ENCODE measurements around the gene CLEC16A.

The CLEC16A gene

DNA sequence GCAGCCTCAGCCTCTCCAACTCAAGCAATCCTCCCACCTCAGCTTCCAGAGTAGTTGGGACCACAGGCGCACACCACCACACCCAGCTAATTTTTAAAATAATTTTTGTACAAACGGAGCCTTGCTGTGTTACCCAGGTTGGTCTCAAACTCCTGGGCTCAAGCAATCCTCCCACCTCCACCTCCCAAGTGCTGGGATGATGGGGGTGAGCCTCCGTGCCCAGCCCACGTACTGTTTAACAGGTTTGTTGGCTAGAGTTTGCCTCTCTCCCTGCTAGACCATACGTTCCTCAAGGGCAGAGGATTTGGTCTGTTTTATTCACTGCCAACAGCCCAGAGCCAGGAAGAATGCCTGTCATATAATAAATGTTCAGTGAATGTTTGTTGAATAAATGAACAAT lies 285.1 kb downstream of the CLEC16A start:
- no peak overlapping the region for H2AFZ ChIP-seq (ENCODE audit: low read depth, low read length)
- H3K36me3 ChIP-seq (ENCODE audit: insufficient read depth, low read length): no peaks in the 10 kb centered on the region
- H3K9ac ChIP-seq (ENCODE audit: low read depth, low read length): no peak overlapping the region
- H3K4me1 ChIP-seq (ENCODE audit: insufficient read depth, low read length): peaks cover 78% of the 10 kb centered on the region
- H3K79me2 ChIP-seq (ENCODE audit: insufficient read depth, low read length): peaks cover 8% of the 10 kb centered on the region; the same call in 1 of the 2 replicates
- H3K4me3 ChIP-seq (ENCODE audit: low read depth in 1 of 2, low read length in 2 of 2): no peak overlapping the region
- H3K27ac ChIP-seq (ENCODE audit: low read length): peak overlapping the region; percentile 70
- H3K4me2 ChIP-seq (ENCODE audit: insufficient read depth, low read length): no peak overlapping the region
- ATAC-seq (ENCODE audit: insufficient read depth, low read depth) (no peak), DNase-seq (no peak)
- H4K20me1 ChIP-seq (ENCODE audit: insufficient read depth, low read length): no peaks in the 10 kb centered on the region
- no peaks in the 10 kb centered on the region for H3K9me3 ChIP-seq (ENCODE audit: insufficient read depth, low read length, severe bottlenecking)
- no peak for TF ChIP-seq EZH2 (IDR thresholded peaks at IDR 0.05; ENCODE audit: borderline replicate concordance, low read depth, low read length, severe bottlenecking)
- TF ChIP-seq, protein P1, sequence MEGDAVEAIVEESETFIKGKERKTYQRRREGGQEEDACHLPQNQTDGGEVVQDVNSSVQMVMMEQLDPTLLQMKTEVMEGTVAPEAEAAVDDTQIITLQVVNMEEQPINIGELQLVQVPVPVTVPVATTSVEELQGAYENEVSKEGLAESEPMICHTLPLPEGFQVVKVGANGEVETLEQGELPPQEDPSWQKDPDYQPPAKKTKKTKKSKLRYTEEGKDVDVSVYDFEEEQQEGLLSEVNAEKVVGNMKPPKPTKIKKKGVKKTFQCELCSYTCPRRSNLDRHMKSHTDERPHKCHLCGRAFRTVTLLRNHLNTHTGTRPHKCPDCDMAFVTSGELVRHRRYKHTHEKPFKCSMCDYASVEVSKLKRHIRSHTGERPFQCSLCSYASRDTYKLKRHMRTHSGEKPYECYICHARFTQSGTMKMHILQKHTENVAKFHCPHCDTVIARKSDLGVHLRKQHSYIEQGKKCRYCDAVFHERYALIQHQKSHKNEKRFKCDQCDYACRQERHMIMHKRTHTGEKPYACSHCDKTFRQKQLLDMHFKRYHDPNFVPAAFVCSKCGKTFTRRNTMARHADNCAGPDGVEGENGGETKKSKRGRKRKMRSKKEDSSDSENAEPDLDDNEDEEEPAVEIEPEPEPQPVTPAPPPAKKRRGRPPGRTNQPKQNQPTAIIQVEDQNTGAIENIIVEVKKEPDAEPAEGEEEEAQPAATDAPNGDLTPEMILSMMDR (IDR thresholded peaks at IDR 0.05; ENCODE audit: borderline replicate concordance, extremely low read depth, low read length, poor library complexity, severe bottlenecking): no peak
- no peaks in the 10 kb centered on the region for H3K27me3 ChIP-seq (ENCODE audit: insufficient read depth, low read length, poor library complexity)

DNA sequence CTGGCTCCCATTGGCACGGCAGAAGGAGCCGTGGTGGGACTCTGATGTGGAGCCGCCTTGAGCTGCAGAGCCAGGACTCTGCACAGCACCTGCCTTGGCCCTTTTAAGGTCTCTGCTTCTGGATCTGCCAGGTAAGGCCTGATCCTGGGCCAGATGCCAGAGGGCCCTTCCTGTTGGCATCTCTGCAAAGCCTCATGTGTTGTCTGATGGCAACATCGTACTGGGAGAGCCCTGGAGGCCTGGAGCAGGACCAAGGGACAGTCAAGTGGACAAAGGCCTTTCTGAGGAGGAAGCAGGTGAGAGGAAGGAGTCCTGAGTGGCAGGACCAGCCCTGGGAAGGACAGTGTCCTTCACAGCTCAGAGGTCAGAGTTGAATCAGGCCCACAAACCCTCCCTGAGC lies 285.5 kb downstream of the CLEC16A start:
- no peak for DNase-seq
- Histone ChIP-seq H3K4me3 (ENCODE audit: low read depth in 1 of 2, low read length in 2 of 2) (no peak overlapping the region), H3K4me2 (ENCODE audit: insufficient read depth, low read length) (no peak overlapping the region), H2AFZ (ENCODE audit: low read depth, low read length) (no peak overlapping the region), H3K27me3 (ENCODE audit: insufficient read depth, low read length, poor library complexity) (no peaks in the 10 kb centered on the region), H3K27ac (ENCODE audit: low read length) (peak overlapping the region; percentile 70), H3K9me3 (ENCODE audit: insufficient read depth, low read length, severe bottlenecking) (no peaks in the 10 kb centered on the region), H3K9ac (ENCODE audit: low read depth, low read length) (0 out of 2 replicates have a peak overlapping the region, but pooled peaks have one; percentile 3), H3K79me2 (ENCODE audit: insufficient read depth, low read length) (peaks cover 10% of the 10 kb centered on the region; the same call in 1 of the 2 replicates), H3K4me1 (ENCODE audit: insufficient read depth, low read length) (peaks cover 78% of the 10 kb centered on the region), H3K36me3 (ENCODE audit: insufficient read depth, low read length) (no peaks in the 10 kb centered on the region), H4K20me1 (ENCODE audit: insufficient read depth, low read length) (no peaks in the 10 kb centered on the region)
- TF ChIP-seq, protein P1 (IDR thresholded peaks at IDR 0.05; ENCODE audit: borderline replicate concordance, extremely low read depth, low read length, poor library complexity, severe bottlenecking): no peak
- no peak for TF ChIP-seq EZH2 (IDR thresholded peaks at IDR 0.05; ENCODE audit: borderline replicate concordance, low read depth, low read length, severe bottlenecking)
- ATAC-seq (ENCODE audit: insufficient read depth, low read depth): no peak

DNA sequence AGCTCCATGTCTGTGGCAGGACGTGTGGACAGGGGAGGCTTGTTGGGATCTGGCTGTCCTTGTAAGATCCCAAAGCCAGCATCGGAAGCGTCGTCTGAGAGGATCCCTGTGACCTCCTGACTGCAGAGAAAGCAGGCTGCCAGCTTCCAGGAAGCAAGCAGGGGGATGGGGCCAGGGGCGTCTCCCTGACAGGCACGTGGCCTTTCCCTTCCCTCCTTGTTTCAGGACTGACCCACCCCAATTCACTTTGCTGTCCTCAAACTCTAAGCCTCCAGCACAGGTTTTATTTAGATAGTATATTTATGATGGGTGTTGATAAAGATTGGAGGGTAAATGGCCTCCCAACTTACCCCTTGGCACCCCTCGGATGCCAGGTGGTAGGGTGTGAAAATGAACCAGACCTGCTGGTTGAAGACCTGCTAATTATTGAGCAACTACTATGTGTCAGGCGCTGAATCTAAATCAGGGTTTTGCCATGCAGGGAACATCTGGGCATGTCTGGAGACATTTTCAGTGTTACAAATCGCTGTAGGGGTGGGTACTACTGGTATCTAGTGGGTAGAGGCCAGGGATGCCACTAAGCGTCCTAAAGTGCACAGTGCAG lies 287.1 kb downstream of the CLEC16A start:
- TF ChIP-seq EZH2 (IDR thresholded peaks at IDR 0.05; ENCODE audit: borderline replicate concordance, low read depth, low read length, severe bottlenecking): no peak
- TF ChIP-seq, protein P1 (IDR thresholded peaks at IDR 0.05; ENCODE audit: borderline replicate concordance, extremely low read depth, low read length, poor library complexity, severe bottlenecking): no peak
- Histone ChIP-seq H3K4me2 (ENCODE audit: insufficient read depth, low read length) (peak overlapping the region; percentile 45), H3K79me2 (ENCODE audit: insufficient read depth, low read length) (peaks cover 6% of the 10 kb centered on the region; the same call in 1 of the 2 replicates), H3K9ac (ENCODE audit: low read depth, low read length) (peak overlapping the region; percentile 59), H3K4me1 (ENCODE audit: insufficient read depth, low read length) (peaks cover 74% of the 10 kb centered on the region), H3K27me3 (ENCODE audit: insufficient read depth, low read length, poor library complexity) (no peaks in the 10 kb centered on the region), H3K36me3 (ENCODE audit: insufficient read depth, low read length) (no peaks in the 10 kb centered on the region), H3K4me3 (ENCODE audit: low read depth in 1 of 2, low read length in 2 of 2) (peak overlapping the region in 1 of 2 experiments; percentile 33; a peak in 1 of 4 replicates), H3K27ac (ENCODE audit: low read length) (peak overlapping the region; percentile 99), H4K20me1 (ENCODE audit: insufficient read depth, low read length) (no peaks in the 10 kb centered on the region), H2AFZ (ENCODE audit: low read depth, low read length) (no peak overlapping the region), H3K9me3 (ENCODE audit: insufficient read depth, low read length, severe bottlenecking) (no peaks in the 10 kb centered on the region)
- ATAC-seq (ENCODE audit: insufficient read depth, low read depth) (no peak), DNase-seq (no peak)
